AG04450 (cell line): ENCODE data around the gene HACD4. TPM values are rescaled to one million over a fixed set of nuclear protein-coding genes. Genes with fewer than 3 reads are reported as not detected.

Experiments used
- CTCF ChIA-PET: fragments of 300-600, 350-600 bp; formaldehyde crosslinking; extraction: SDS; loops from one replicate; lab custom pipeline; 2022; ENCODE audit warnings: antibody characterized with exemption, inconsistent platforms; lab: Charles Lee
- POLR2A ChIA-PET: fragments of 350-600 bp; formaldehyde crosslinking; extraction: SDS; loops from one replicate; lab custom pipeline; 2021; ENCODE audit warnings: antibody characterized with exemption, inconsistent platforms; lab: Yijun Ruan, JAX
- DNase-seq: peaks from one replicate; pipeline ENCODE4 v3.0.0-alpha.2; 2011; ENCODE audit warnings: low read depth, low spot score
- H3K27ac ChIP-seq: one replicate; pipeline ENCODE4 v1.5.1; 2012; ENCODE audit warnings: low read depth, low read length, control low read depth
- H3K27me3 ChIP-seq: one replicate; pipeline ENCODE4 v1.6.0; 2012; ENCODE audit warnings: low read length; ENCODE audit not compliant: control insufficient read depth, insufficient read depth
- H3K4me3 ChIP-seq: 2 replicates; pipeline ENCODE4 v1.5.1; 2011; ENCODE audit warnings: mild to moderate bottlenecking, low read depth, low read length, control low read depth
- H3K9me3 ChIP-seq: 2 replicates; pipeline ENCODE4 v1.5.1; 2012; ENCODE audit warnings: low read length; ENCODE audit not compliant: control insufficient read depth, insufficient read depth
- CTCF ChIP-seq: IDR thresholded peaks from 2 replicates; pipeline ENCODE4 v1.5.1; 2011; ENCODE audit warnings: low read depth, low read length, control low read depth, inconsistent platforms
- polyA plus RNA-seq: library from polyadenylated mRNA; depleted of rRNA; stranded (reverse); fragments of >200 nt; gene quantifications from 2 replicates; pipeline ENCODE4 v1.2.3, GENCODE V29; 2011

The HACD4 gene
- polyA plus RNA-seq, 1 experiment: 12.1 TPM

- CTCF ChIA-PET: interaction anchor here (0.6 kb wide), 2 partner anchors 39 to 1107 kb away, joined by 3 to 4 read pairs; no protein-coding TSS in a partner anchor
These were observed 356 bp upstream of the HACD4 start for GRCh38 chr9:21031808-21032183.

GRCh38 chr9:21030389-21031035 lies 928 bp downstream of the HACD4 start:
- no peak for DNase-seq
- no peaks in the 10 kb centered on the region for H3K27me3 ChIP-seq
- H3K27ac ChIP-seq: no peak overlapping the region
- peaks cover 3% of the 10 kb centered on the region; the same call in 1 of the 2 replicates for H3K9me3 ChIP-seq
- ChIA-PET POLR2A (no interaction called here), CTCF (no interaction called here)
- no peak for TF ChIP-seq CTCF
- peak overlapping the region; percentile 64 for H3K4me3 ChIP-seq

More at GRCh38 chr9:21031808-21032183, 356 bp upstream of the HACD4 start:
- TF ChIP-seq CTCF: no peak
- no peak for DNase-seq
- POLR2A ChIA-PET: no interaction called here
- H3K9me3 ChIP-seq: peaks cover 3% of the 10 kb centered on the region; the same call in 1 of the 2 replicates
- no peaks in the 10 kb centered on the region for H3K27me3 ChIP-seq
- peak overlapping the region; percentile 64 for H3K4me3 ChIP-seq
- no peak overlapping the region for H3K27ac ChIP-seq

- no peak for TF ChIP-seq CTCF
- peaks cover 3% of the 10 kb centered on the region; the same call in 1 of the 2 replicates for H3K9me3 ChIP-seq
- H3K27me3 ChIP-seq: no peaks in the 10 kb centered on the region
- CTCF ChIA-PET: no interaction called here
- H3K4me3 ChIP-seq: no peak overlapping the region
- DNase-seq: no peak
- H3K27ac ChIP-seq: no peak overlapping the region
- POLR2A ChIA-PET: no interaction called here
These were observed 1.8 kb downstream of the HACD4 start for GRCh38 chr9:21029661-21030060.

GRCh38 chr9:21028466-21028865 lies 3.0 kb downstream of the HACD4 start:
- H3K27ac ChIP-seq: no peak overlapping the region
- CTCF ChIA-PET: interaction anchor here (1.4 kb wide), 1 partner anchor 86 kb away, joined by 3 read pairs; no protein-coding TSS in a partner anchor
- POLR2A ChIA-PET: no interaction called here
- no peak for DNase-seq
- H3K27me3 ChIP-seq: no peaks in the 10 kb centered on the region
- H3K9me3 ChIP-seq: peaks cover 3% of the 10 kb centered on the region; the same call in 1 of the 2 replicates
- H3K4me3 ChIP-seq: no peak overlapping the region
- TF ChIP-seq CTCF: no peak

DNA sequence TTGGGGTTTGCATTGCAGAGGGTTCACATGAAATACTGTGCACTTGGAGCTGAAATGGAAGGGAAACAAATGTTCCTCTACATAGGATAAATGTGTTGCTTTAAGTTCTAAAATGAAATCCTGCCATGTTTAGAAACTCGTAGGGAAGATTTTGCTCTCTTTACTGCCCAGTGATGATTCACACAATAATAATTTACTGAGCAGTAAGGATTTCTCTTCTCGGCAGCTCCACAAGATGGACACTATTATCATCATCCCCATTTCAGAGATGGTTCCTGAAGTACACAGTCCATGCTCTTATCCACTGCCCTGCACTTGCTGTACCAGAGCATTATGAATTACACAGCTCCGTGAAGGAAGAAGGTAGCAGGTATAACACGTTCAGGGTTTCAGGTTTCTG lies 4.1 kb downstream of the HACD4 start:
- no peaks in the 10 kb centered on the region for H3K27me3 ChIP-seq
- no peak overlapping the region for H3K27ac ChIP-seq
- CTCF ChIA-PET: interaction anchor here (1.3 to 1.4 kb wide), 2 partner anchors 84 to 85 kb away, joined by 3 read pairs; no protein-coding TSS in a partner anchor
- POLR2A ChIA-PET: interaction anchor here (1.0 kb wide), 1 partner anchor 47 kb away, joined by 3 read pairs; no protein-coding TSS in a partner anchor
- peaks cover 3% of the 10 kb centered on the region; the same call in 1 of the 2 replicates for H3K9me3 ChIP-seq
- no peak overlapping the region for H3K4me3 ChIP-seq
- TF ChIP-seq CTCF: no peak
- DNase-seq: no peak
